Keratinocyte (primary cell): ENCODE measurements around the gene LCE1E. TPM values are rescaled to one million over a fixed set of nuclear protein-coding genes. Genes with fewer than 3 reads are reported as not detected.
A peak's percentile ranks its signal among the peaks of the same experiment; 100 is the strongest.

Experiments used
- DNase-seq: peaks from one replicate; pipeline ENCODE4 v3.0.0-alpha.2; 2011; ENCODE audit warnings: low read depth, missing footprints, low spot score
- FAIRE-seq: peaks from 2 replicates; lab custom pipeline; 2011; peaks lifted over from hg19 to GRCh38; lab: Jason Lieb, UNC
- H2AFZ ChIP-seq: 2 replicates; pipeline ENCODE4 v1.6.0; 2012; ENCODE audit warnings: low read length, control low read depth, inconsistent platforms; ENCODE audit not compliant: control insufficient read depth
- H3K27ac ChIP-seq: 2 replicates; pipeline ENCODE4 v1.5.1; 2011; ENCODE audit warnings: low read length; ENCODE audit not compliant: control insufficient read depth, insufficient read depth
- H3K27me3 ChIP-seq: 3 replicates; pipeline ENCODE4 v1.6.0; 2011; ENCODE audit warnings: low read length; ENCODE audit not compliant: control insufficient read depth, insufficient read depth; ENCODE audit errors: extremely low read depth
- H3K36me3 ChIP-seq, 2 experiments: 2 replicates in 1 of 2; 3 replicates in 1 of 2; pipeline ENCODE4 v1.5.1; 2011; ENCODE audit warnings: low read length in 2 of 2, mild to moderate bottlenecking in 1 of 2; ENCODE audit not compliant: control insufficient read depth in 2 of 2, insufficient read depth in 2 of 2; ENCODE audit errors: extremely low read depth in 1 of 2
- H3K4me1 ChIP-seq: 3 replicates; pipeline ENCODE4 v1.5.1; 2011; ENCODE audit warnings: low read length; ENCODE audit not compliant: control insufficient read depth, insufficient read depth; ENCODE audit errors: extremely low read depth
- H3K4me2 ChIP-seq: 3 replicates; pipeline ENCODE4 v1.6.0; 2011; ENCODE audit warnings: low read depth, low read length; ENCODE audit not compliant: control insufficient read depth, insufficient read depth; ENCODE audit errors: extremely low read depth
- H3K4me3 ChIP-seq, 3 experiments: fragments of 200-600 bp in 1 of 3; sonication (generic) in 1 of 3; 2 replicates in 2 of 3; 3 replicates in 1 of 3; pipeline ENCODE4 v1.5.1; 2011 to 2016; ENCODE audit warnings: low read length in 3 of 3, mild to moderate bottlenecking in 3 of 3, control low read depth in 2 of 3, inconsistent platforms in 1 of 3, low read depth in 1 of 3, mixed read lengths in 1 of 3, mixed run types in 1 of 3, moderate library complexity in 1 of 3; ENCODE audit not compliant: control insufficient read depth in 2 of 3, insufficient read depth in 2 of 3; ENCODE audit errors: extremely low read depth in 1 of 3
- H3K79me2 ChIP-seq: 2 replicates; pipeline ENCODE4 v1.6.0; 2012; ENCODE audit warnings: low read length; ENCODE audit not compliant: control insufficient read depth, insufficient read depth
- H3K9ac ChIP-seq: 3 replicates; pipeline ENCODE4 v1.6.0; 2011; ENCODE audit warnings: low read length; ENCODE audit not compliant: control insufficient read depth, insufficient read depth; ENCODE audit errors: extremely low read depth
- H3K9me1 ChIP-seq: 3 replicates; pipeline ENCODE4 v1.6.0; 2011; ENCODE audit warnings: low read length; ENCODE audit not compliant: control insufficient read depth, insufficient read depth; ENCODE audit errors: extremely low read depth
- H3K9me3 ChIP-seq: 2 replicates; pipeline ENCODE4 v1.5.1; 2012; ENCODE audit warnings: low read depth, low read length; ENCODE audit not compliant: control insufficient read depth
- H4K20me1 ChIP-seq: 3 replicates; pipeline ENCODE4 v1.6.0; 2011; ENCODE audit warnings: low read length; ENCODE audit not compliant: control insufficient read depth, insufficient read depth; ENCODE audit errors: extremely low read depth
- EZH2 ChIP-seq: IDR thresholded peaks from one replicate; pipeline ENCODE4 v1.6.1; 2012; ENCODE audit warnings: inconsistent platforms, mild to moderate bottlenecking, low read length, moderate library complexity
- dilution Hi-C: fragments of 300-500 bp; cut with MboI; formaldehyde crosslinking; loops from one replicate; pipeline ENCODE4 v1.7.0; 2020; ENCODE audit warnings: low sequenced_read_pairs; ENCODE audit not compliant: extremely low pct_ligation_motif_present
- polyA plus RNA-seq, 5 experiments: library from polyadenylated mRNA; depleted of rRNA in 3 of 5; stranded (reverse) in 3 of 5; stranded (forward) in 1 of 5; unstranded in 1 of 5; fragments of >200 nt; gene quantifications; 1 replicate in 1 of 5; 2 replicates in 3 of 5; 3 replicates in 1 of 5; pipeline versions ENCODE4 v1.2.1 to v1.2.3, GENCODE V29; 2011 to 2012; ENCODE audit warnings: missing spikeins in 2 of 5, low read depth in 1 of 5, low replicate concordance in 1 of 5
- TF ChIP-seq, protein P1 (sequence below), 3 experiments: IDR thresholded peaks in 1 of 3; conservative IDR thresholded peaks in 1 of 3; optimal IDR thresholded peaks in 1 of 3; 2 replicates in 2 of 3; 3 replicates in 1 of 3; pipeline versions ENCODE3 to v1.5.1; 2011; ENCODE audit warnings: low read length in 3 of 3, mild to moderate bottlenecking in 3 of 3, moderate library complexity in 2 of 3, control low read depth in 1 of 3, inconsistent platforms in 1 of 3; ENCODE audit not compliant: insufficient read depth in 2 of 3; ENCODE audit errors: extremely low read depth in 1 of 3

Gene LCE1E
- polyA plus RNA-seq, 1 donor (not counting 4 experiments of a cell fraction or from before 2014, with no cell fraction given) = 1.0 TPM

DNA sequence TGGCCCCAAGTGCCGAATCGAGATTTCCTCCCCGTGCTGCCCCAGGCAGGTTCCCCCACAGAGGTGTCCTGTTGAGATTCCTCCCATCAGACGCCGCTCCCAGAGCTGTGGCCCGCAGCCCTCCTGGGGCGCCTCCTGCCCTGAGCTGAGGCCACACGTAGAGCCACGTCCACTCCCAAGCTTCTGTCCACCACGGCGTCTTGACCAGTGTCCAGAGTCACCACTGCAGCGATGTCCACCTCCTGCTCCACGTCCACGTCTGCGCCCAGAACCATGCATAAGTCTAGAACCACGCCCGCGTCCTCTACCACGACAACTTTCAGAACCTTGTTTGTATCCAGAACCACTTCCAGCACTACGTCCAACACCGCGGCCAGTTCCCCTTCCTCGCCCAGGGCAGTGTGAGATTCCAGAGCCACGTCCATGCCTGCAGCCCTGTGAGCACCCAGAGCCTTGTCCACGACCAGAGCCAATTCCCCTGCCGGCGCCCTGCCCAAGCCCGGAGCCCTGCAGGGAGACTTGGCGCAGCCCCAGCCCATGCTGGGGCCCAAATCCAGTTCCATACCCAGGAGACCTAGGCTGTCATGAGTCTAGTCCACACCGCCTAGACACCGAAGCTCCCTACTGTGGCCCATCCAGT, 25.4 kb upstream of the LCE1E start:
- dilution Hi-C loops = no loop called here
- no peak for DNase-seq
- Histone ChIP-seq H3K9me3 (no peaks in the 10 kb centered on the region), H3K9me1 (peaks cover 3% of the 10 kb centered on the region), H2AFZ (no peak overlapping the region), H3K9ac (no peak overlapping the region), H3K79me2 (no peaks in the 10 kb centered on the region), H3K27ac (no peak overlapping the region), H3K4me1 (peaks cover 37% of the 10 kb centered on the region), H4K20me1 (no peaks in the 10 kb centered on the region), H3K36me3 (peaks cover 0 to 1% of the 10 kb centered on the region in 2 experiments), H3K4me3 (no peak overlapping the region), H3K4me2 (no peak overlapping the region), H3K27me3 (no peaks in the 10 kb centered on the region)
- TF ChIP-seq, protein P1, sequence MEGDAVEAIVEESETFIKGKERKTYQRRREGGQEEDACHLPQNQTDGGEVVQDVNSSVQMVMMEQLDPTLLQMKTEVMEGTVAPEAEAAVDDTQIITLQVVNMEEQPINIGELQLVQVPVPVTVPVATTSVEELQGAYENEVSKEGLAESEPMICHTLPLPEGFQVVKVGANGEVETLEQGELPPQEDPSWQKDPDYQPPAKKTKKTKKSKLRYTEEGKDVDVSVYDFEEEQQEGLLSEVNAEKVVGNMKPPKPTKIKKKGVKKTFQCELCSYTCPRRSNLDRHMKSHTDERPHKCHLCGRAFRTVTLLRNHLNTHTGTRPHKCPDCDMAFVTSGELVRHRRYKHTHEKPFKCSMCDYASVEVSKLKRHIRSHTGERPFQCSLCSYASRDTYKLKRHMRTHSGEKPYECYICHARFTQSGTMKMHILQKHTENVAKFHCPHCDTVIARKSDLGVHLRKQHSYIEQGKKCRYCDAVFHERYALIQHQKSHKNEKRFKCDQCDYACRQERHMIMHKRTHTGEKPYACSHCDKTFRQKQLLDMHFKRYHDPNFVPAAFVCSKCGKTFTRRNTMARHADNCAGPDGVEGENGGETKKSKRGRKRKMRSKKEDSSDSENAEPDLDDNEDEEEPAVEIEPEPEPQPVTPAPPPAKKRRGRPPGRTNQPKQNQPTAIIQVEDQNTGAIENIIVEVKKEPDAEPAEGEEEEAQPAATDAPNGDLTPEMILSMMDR (optimal IDR thresholded peaks at IDR 0.05 in 1 of 3, IDR thresholded peaks at IDR 0.05 in 1 of 3, conservative IDR thresholded peaks at IDR 0.05 in 1 of 3; ENCODE audit: extremely low read depth in 1 of 3, insufficient read depth in 2 of 3, low read length in 3 of 3) = no peak
- no peak for TF ChIP-seq EZH2
- no peak for FAIRE-seq

DNA sequence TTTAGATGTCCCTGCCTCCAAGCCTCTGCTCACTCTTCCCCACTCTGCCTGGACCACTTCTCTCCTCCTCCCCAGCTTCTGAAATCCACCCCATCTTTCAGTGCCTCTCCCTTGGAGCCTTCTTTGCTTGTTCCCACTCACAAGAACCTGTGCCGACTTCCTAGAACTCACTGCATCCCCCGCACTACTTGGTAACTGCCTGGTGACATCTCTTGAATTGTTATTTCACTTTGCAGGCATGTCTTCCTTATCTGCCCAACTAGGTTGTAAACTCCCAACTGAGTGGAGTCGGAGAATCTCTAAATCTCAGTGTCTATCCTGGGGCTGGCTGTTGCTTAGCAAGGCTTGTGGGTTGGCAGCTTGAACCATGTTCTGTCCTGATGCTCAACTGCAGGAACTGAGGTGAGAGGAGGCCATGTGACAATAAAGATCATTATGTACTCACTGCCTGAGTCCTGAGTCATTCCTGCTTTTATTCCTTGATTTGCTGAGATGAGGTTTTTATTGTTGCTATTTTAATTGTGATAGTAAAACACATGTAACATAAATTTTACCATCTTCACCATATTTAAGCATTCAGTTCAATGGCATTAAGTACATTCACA, 24.3 kb upstream of the LCE1E start:
- peak; percentile 93 for FAIRE-seq
- no peak for DNase-seq

More for the DNA sequence above, 24.3 kb upstream of the LCE1E start:
- Histone ChIP-seq H3K36me3 (peaks cover 0 to 1% of the 10 kb centered on the region in 2 experiments), H2AFZ (no peak overlapping the region), H3K4me1 (peaks cover 36% of the 10 kb centered on the region), H3K27ac (no peak overlapping the region), H3K9me1 (peaks cover 3% of the 10 kb centered on the region), H4K20me1 (no peaks in the 10 kb centered on the region), H3K9ac (no peak overlapping the region), H3K79me2 (no peaks in the 10 kb centered on the region), H3K4me2 (no peak overlapping the region), H3K4me3 (no peak overlapping the region), H3K9me3 (no peaks in the 10 kb centered on the region), H3K27me3 (no peaks in the 10 kb centered on the region)
- dilution Hi-C loops = no loop called here
- TF ChIP-seq, protein P1 (optimal IDR thresholded peaks at IDR 0.05 in 1 of 3, IDR thresholded peaks at IDR 0.05 in 1 of 3, conservative IDR thresholded peaks at IDR 0.05 in 1 of 3; ENCODE audit: extremely low read depth in 1 of 3, insufficient read depth in 2 of 3, low read length in 3 of 3) = no peak
- TF ChIP-seq EZH2 = no peak
